ENCODE data around the gene PHACTR3.

DNA sequence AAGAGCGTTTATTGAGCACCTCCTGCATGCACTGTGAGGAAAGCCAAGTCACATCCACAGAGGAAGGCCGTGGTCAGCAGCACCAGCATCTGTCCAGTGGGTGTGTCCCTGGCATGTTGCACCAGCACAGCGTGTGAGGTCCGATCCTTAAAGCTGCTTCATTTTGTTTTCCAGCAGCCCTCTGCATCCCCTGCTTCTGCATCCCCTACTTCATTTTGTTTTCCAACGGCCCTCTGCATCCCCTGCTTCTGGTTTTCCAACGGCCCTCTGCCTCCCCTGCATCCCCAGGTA is 181.3 kb downstream of the PHACTR3 start:
- TF ChIP-seq, protein P1, sequence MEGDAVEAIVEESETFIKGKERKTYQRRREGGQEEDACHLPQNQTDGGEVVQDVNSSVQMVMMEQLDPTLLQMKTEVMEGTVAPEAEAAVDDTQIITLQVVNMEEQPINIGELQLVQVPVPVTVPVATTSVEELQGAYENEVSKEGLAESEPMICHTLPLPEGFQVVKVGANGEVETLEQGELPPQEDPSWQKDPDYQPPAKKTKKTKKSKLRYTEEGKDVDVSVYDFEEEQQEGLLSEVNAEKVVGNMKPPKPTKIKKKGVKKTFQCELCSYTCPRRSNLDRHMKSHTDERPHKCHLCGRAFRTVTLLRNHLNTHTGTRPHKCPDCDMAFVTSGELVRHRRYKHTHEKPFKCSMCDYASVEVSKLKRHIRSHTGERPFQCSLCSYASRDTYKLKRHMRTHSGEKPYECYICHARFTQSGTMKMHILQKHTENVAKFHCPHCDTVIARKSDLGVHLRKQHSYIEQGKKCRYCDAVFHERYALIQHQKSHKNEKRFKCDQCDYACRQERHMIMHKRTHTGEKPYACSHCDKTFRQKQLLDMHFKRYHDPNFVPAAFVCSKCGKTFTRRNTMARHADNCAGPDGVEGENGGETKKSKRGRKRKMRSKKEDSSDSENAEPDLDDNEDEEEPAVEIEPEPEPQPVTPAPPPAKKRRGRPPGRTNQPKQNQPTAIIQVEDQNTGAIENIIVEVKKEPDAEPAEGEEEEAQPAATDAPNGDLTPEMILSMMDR (IDR thresholded peaks at IDR 0.05), result no peak
- no peak for TF ChIP-seq EZH2phosphoT487 (IDR thresholded peaks at IDR 0.05)

Measured in neural progenitor cell (in vitro differentiated cells).